HUES48 (cell line): ENCODE results near the gene VSIR.

Source experiments
- H3K27ac ChIP-seq: one replicate; pipeline ENCODE4 v1.7.0; 2013; ENCODE audit warnings: low read depth, low read length, inconsistent platforms
- H3K27me3 ChIP-seq: 2 replicates; pipeline ENCODE4 v1.6.1; 2013; ENCODE audit warnings: mild to moderate bottlenecking, low read length; ENCODE audit not compliant: control insufficient read depth, insufficient read depth
- H3K36me3 ChIP-seq: 2 replicates; pipeline ENCODE4 v1.6.1; 2013; ENCODE audit warnings: low read length; ENCODE audit not compliant: control insufficient read depth, insufficient read depth
- H3K4me1 ChIP-seq: 2 replicates; pipeline ENCODE4 v1.6.1; 2013; ENCODE audit warnings: mild to moderate bottlenecking, low read length; ENCODE audit not compliant: control insufficient read depth, insufficient read depth
- H3K4me3 ChIP-seq: 2 replicates; pipeline ENCODE4 v1.5.1; 2013; ENCODE audit warnings: mild to moderate bottlenecking, low read depth, low read length
- H3K9ac ChIP-seq: 2 replicates; pipeline ENCODE4 v1.6.1; 2013; ENCODE audit warnings: mild to moderate bottlenecking, low read depth, low read length, moderate library complexity
- H3K9me3 ChIP-seq: 2 replicates; pipeline ENCODE4 v1.6.1; 2013; ENCODE audit warnings: low read length; ENCODE audit not compliant: control insufficient read depth, insufficient read depth

VSIR gene

GRCh38 chr10:71773221-71773971 is at the start of gene VSIR:
VSIR (minus strand) TSS chr10:71773520; CDS start chr10:71773439, 81 bp downstream.
- no peak within 1 kb of the TSS for H3K27ac ChIP-seq
- no peaks in the 10 kb centered on the region for H3K4me1 ChIP-seq
- peaks cover 23% of the 10 kb centered on the region for H3K27me3 ChIP-seq
- H3K9me3 ChIP-seq = no peaks in the 10 kb centered on the region
- H3K4me3 ChIP-seq = peak within 1 kb of the TSS; percentile 63
- no peak within 1 kb of the TSS for H3K9ac ChIP-seq
- no peaks in the 10 kb centered on the region for H3K36me3 ChIP-seq

- Histone ChIP-seq H3K4me3 (no peak overlapping the region), H3K9ac (no peak overlapping the region), H3K9me3 (no peaks in the 10 kb centered on the region), H3K27ac (no peak overlapping the region), H3K36me3 (peaks cover 96% of the 10 kb centered on the region), H3K27me3 (no peaks in the 10 kb centered on the region), H3K4me1 (no peaks in the 10 kb centered on the region)
These were observed 48.8 kb upstream of the VSIR start for GRCh38 chr10:71821909-71822763.

GRCh38 chr10:71820966-71821365 is 47.6 kb upstream of the VSIR start:
- Histone ChIP-seq H3K36me3 (peaks cover 98% of the 10 kb centered on the region), H3K9ac (no peak overlapping the region), H3K4me3 (no peak overlapping the region), H3K9me3 (no peaks in the 10 kb centered on the region), H3K27me3 (no peaks in the 10 kb centered on the region), H3K27ac (no peak overlapping the region), H3K4me1 (no peaks in the 10 kb centered on the region)

- Histone ChIP-seq H3K4me1 (no peaks in the 10 kb centered on the region), H3K9ac (no peak overlapping the region), H3K27me3 (no peaks in the 10 kb centered on the region), H3K9me3 (no peaks in the 10 kb centered on the region), H3K4me3 (no peak overlapping the region), H3K27ac (no peak overlapping the region), H3K36me3 (peaks cover 95% of the 10 kb centered on the region)
These were observed 46.7 kb upstream of the VSIR start for GRCh38 chr10:71819985-71820384.

GRCh38 chr10:71819441-71819861 is 46.1 kb upstream of the VSIR start:
- Histone ChIP-seq H3K4me1 (no peaks in the 10 kb centered on the region), H3K9ac (no peak overlapping the region), H3K27ac (no peak overlapping the region), H3K36me3 (peaks cover 89% of the 10 kb centered on the region), H3K9me3 (no peaks in the 10 kb centered on the region), H3K4me3 (no peak overlapping the region), H3K27me3 (no peaks in the 10 kb centered on the region)

GRCh38 chr10:71818674-71819260 is 45.4 kb upstream of the VSIR start:
- no peaks in the 10 kb centered on the region for H3K27me3 ChIP-seq
- no peak overlapping the region for H3K9ac ChIP-seq
- H3K4me3 ChIP-seq = no peak overlapping the region
- H3K9me3 ChIP-seq = no peaks in the 10 kb centered on the region
- no peak overlapping the region for H3K27ac ChIP-seq
- no peaks in the 10 kb centered on the region for H3K4me1 ChIP-seq
- peaks cover 83% of the 10 kb centered on the region for H3K36me3 ChIP-seq

- no peaks in the 10 kb centered on the region for H3K4me1 ChIP-seq
- H3K27ac ChIP-seq = no peak overlapping the region
- no peak overlapping the region for H3K9ac ChIP-seq
- peaks cover 75% of the 10 kb centered on the region for H3K36me3 ChIP-seq
- no peaks in the 10 kb centered on the region for H3K27me3 ChIP-seq
- H3K4me3 ChIP-seq = no peak overlapping the region
- no peaks in the 10 kb centered on the region for H3K9me3 ChIP-seq
These were observed 44.7 kb upstream of the VSIR start for GRCh38 chr10:71817831-71818655.

- Histone ChIP-seq H3K36me3 (peaks cover 67% of the 10 kb centered on the region), H3K27ac (no peak overlapping the region), H3K4me1 (no peaks in the 10 kb centered on the region)
These were observed 43.8 kb upstream of the VSIR start for GRCh38 chr10:71816936-71817618.

GRCh38 chr10:71816421-71816851 is 43.1 kb upstream of the VSIR start:
- H3K27me3 ChIP-seq = no peaks in the 10 kb centered on the region
- no peak overlapping the region for H3K4me3 ChIP-seq
- no peaks in the 10 kb centered on the region for H3K9me3 ChIP-seq
- H3K4me1 ChIP-seq = no peaks in the 10 kb centered on the region
- no peak overlapping the region for H3K27ac ChIP-seq
- H3K36me3 ChIP-seq = peaks cover 60% of the 10 kb centered on the region
- no peak overlapping the region for H3K9ac ChIP-seq

More at GRCh38 chr10:71816936-71817618, 43.8 kb upstream of the VSIR start:
- Histone ChIP-seq H3K4me3 (no peak overlapping the region), H3K9ac (no peak overlapping the region), H3K27me3 (no peaks in the 10 kb centered on the region), H3K9me3 (no peaks in the 10 kb centered on the region)

GRCh38 chr10:71815515-71816130 is 42.3 kb upstream of the VSIR start:
- Histone ChIP-seq H3K4me3 (no peak overlapping the region), H3K9ac (no peak overlapping the region), H3K9me3 (no peaks in the 10 kb centered on the region), H3K4me1 (no peaks in the 10 kb centered on the region), H3K27me3 (no peaks in the 10 kb centered on the region), H3K27ac (no peak overlapping the region), H3K36me3 (peaks cover 52% of the 10 kb centered on the region)
